ENCODE results near the gene GABBR1.

The GABBR1 gene

GRCh38 chr6:29620630-29621029 lies 12.4 kb downstream of the GABBR1 start:
- no peak for DNase-seq (ENCODE audit: low spot score)

GRCh38 chr6:29619578-29620160 lies 13.3 kb downstream of the GABBR1 start:
- DNase-seq (ENCODE audit: low spot score) = no peak

DNA sequence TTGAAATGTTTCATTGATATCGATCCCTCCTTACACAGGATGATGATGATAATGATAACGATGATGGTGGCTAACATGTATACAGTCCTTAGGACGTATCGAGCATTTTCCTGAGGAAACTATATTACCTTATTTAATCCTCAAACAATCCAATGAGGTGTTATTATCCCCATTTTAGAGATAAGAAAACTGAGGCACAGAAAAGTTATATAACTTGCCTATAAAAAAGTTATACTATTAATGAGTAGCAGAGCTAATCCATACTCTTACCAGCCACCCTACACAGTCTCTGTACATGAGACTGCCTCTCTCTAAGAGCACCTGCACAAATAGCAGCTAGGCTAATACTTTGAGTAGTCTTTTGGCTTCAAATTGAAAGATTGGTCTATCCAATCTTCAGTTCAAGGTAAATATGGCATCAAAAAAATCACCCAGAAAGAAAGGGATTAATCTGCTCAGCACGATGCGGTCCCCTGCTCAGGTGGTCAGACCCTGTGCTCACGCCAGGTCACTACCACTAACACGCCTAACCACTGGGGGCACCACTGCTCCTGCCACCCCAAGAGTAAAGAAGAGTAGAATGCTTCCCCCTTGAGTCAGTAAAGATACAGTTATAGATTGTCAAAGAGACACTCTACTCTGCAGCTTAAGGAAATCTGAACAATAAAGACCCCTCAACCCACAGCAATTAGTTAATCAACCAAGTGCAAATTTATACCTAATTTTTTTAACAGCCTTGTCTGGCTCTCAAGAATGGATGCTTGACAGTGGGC lies 15.0 kb downstream of the GABBR1 start:
- DNase-seq (ENCODE audit: low spot score) = peak; percentile 16

DNA sequence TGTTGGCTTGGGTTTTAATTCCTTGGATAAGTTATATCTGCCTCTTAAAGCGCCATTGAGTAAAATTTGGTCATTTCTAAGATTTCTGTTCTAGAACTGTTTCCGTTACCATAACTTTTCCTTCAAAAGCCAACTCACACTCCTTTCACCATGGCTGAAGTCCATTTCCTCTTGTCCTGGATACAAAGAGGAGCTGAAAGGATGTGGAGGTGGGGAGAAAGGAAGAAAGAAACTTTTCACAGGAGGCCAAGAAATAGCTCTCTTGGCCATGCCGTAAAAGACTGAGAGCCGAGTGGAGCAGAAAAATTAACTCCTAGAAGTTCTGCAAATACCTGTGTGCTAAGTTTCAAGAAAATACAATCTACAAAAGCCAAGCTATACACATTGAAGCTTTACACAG lies 21.6 kb downstream of the GABBR1 start:
- DNase-seq (ENCODE audit: low spot score) = no peak

GRCh38 chr6:29610540-29610939 lies 22.4 kb downstream of the GABBR1 start:
- DNase-seq (ENCODE audit: low spot score) = no peak

DNA sequence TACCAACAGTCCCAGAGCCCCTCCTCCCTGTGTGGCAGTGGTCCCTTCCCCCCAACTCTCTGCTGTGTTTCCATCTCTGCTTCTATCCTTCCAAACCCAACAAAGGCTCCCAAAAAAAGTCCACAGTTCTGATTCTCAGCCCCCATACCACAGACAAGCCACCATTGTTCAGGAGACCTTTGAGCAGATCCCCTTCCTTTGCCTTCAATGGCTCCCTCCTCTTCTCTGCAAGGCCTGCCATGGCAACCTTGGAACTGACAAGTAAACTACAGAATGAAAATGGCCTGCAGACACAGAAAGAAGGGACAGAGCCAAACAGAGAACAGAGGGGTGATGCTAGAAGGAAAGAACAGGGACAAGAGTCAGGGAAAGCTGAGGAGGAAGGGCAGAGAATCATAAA lies 24.9 kb downstream of the GABBR1 start:
- no peak for DNase-seq (ENCODE audit: low spot score)

GRCh38 chr6:29603930-29604329 lies 29.1 kb downstream of the GABBR1 start:
- DNase-seq (ENCODE audit: low spot score) = no peak

- DNase-seq (ENCODE audit: low spot score) = no peak
Measured at GRCh38 chr6:29603456-29603855, 29.5 kb downstream of the GABBR1 start.

DNA sequence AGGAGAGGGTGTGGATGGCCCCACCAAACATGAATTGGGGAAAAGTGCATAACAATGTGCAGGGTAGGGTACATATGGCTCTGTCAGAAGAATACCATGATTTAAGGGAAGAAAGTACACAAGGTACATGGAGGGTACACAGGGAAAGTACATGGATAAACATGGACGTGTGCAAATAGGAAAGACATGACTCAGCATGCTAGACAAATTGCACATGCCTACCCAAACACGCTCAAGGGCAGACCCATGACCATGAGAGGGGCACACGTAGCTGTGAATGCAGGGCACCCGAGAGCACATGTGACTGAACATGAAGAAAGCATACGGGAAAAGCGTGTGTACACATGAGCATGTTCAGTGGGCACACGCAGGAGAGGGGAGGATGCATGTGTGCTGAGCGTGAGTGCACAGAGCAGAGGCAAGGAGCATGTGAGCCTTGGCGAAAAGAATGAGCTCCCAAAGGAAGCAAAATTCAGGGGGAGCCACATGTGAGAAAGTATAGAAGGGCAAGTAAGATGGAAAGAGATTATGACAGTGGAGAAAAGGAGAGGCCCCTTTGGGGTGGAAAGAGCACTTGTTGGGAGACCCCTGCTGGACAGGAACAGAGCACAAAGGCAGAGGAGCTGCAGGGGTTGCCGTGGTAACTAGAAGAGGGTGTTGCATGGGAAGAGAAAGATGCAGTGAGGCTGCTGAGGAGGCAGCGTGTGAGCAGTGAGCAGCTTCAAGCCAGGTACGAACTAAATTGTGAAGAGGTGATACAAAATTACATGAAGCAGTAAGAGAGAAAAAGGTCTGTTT lies 30.2 kb downstream of the GABBR1 start:
- DNase-seq (ENCODE audit: low spot score) = peak; percentile 17

DNA sequence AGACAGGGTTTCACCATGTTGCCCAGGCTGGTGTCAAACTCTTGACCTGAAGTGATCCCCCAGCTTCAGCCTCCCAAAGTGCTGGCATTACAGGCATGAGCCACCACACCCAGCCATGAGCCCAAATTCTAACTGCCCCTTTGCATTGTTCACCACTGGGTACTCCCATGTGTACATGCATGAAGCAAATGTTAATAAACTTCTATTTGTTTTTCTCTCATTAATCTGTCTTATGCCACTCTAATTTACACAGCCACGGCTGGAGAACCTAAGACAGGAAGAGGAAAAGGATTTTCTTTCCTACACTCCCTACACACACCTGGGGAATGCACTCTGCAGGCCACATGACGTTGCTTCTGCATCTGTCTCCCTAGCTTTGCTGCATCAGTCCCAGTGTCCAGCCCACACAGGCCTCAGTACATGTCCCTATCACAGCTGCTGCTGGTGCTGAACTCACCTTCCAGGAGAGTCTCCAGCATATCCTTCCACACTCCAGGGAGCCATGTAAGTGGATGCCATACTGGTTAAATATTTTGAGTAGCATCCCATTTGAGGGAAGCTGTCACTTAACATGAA lies 34.7 kb downstream of the GABBR1 start:
- no peak for DNase-seq (ENCODE audit: low spot score)

GRCh38 chr6:29597184-29597583 lies 35.8 kb downstream of the GABBR1 start:
- DNase-seq (ENCODE audit: low spot score) = no peak

GRCh38 chr6:29596381-29596900 lies 36.5 kb downstream of the GABBR1 start:
- no peak for DNase-seq (ENCODE audit: low spot score)

DNA sequence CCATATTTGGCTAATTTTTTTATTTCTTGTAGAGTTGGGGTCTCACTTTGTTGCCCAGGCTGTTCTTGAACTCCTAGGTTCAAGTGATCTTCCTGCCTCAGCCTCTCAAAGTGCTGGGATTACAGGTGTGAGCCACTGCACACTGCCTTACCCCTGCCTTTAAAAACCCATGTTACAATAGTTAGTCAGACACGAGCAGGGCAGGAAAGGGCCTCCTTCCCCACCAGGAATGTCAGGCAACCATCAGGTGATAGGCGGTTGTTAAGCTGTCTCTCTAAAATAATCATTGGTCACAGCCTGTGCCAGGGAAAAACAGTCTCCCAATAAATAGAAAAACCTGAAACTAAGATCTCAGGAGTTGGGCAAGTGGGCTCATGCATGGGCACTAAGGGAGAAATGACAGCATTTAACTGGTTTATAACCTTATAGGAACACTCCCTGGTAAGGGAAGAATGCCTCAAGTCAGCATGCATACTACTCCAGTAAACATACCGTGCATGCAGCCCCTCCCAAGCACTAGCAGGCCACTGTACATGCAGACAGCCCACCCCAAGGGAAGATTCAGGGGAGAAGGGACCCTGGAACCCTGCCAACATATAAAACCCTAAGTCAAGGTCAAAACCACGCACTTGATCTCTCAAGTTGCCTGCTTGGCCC lies 39.7 kb downstream of the GABBR1 start:
- no peak for DNase-seq (ENCODE audit: low spot score)

DNA sequence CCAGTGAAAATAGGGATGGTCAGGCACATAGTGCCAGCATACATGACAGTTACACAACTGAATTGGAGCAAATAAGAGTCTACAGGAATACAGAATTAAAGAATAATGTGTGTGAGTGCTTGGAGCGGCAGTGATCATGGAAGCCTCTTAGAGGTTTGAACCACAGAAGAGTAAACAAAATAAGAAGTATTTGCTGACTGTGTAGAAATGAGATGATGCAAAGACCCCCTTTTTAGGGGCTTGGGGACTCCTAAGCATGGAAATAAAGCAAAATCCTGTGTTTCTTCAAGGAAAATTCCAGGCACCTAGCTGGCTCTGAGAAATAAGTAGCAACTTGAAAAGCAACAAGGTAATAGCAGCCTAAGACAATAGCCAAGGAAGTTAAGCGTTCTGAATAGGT lies 41.3 kb downstream of the GABBR1 start:
- no peak for DNase-seq (ENCODE audit: low spot score)

DNA sequence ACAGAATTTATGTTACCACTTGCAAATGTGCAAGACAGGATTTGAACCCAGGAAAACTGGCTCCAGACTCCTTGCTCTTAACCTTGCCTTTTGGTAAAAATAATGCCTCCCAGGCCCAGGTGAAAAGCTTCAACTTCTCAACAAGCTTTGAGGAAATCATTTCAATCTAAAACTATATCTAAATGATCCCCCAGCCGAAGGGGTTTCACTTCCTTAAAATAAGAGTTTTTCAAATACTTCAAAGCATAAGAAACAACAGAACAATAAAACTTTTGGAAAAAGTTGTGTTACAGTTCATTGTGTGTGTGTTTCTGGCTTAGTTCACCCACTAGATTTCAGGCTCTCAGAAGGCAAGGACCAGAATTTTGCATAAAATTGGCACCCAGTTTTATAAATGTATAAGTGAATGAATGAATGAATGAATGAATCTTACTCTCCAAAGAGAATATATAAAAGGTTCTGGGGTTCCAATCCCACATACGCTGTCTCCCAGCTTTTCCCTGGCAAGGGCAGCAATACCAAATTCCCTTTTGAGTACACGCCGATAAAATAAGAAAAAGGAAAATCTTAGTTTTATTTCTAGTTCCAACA lies 42.7 kb downstream of the GABBR1 start:
- DNase-seq (ENCODE audit: low spot score) = no peak

GRCh38 chr6:29589423-29590048 lies 43.4 kb downstream of the GABBR1 start:
- DNase-seq (ENCODE audit: low spot score) = peak; percentile 45

- DNase-seq (ENCODE audit: low spot score) = no peak
Measured at GRCh38 chr6:29584821-29585220, 48.2 kb downstream of the GABBR1 start, which contains the start of gene OR2H2. Gene OR2H2 (plus strand): TSS chr6:29585121. CDS start chr6:29587945, 2,824 bp downstream.

DNA sequence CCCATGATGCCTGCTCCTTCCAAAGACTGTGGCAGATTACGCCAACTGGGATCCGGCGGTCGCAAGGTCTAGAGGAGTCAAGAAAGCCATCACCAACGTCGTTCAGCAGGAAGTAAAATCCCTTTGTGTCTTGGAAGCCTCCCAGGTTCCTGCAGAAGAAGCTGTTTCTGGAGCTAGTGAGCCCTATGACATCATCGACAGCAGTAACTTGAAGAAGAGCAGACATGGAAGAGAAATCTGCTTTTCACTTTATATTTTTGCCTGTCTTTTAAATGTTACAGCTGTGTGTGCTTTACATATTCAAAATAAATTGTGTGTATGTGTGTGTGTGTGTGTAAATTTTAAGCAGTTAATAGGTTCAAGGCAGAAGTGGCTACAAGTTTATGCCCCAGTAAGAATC lies 55.4 kb downstream of the GABBR1 start:
- DNase-seq (ENCODE audit: low spot score) = no peak

GRCh38 chr6:29576056-29576455 lies 56.9 kb downstream of the GABBR1 start:
- DNase-seq (ENCODE audit: low spot score) = no peak

DNA sequence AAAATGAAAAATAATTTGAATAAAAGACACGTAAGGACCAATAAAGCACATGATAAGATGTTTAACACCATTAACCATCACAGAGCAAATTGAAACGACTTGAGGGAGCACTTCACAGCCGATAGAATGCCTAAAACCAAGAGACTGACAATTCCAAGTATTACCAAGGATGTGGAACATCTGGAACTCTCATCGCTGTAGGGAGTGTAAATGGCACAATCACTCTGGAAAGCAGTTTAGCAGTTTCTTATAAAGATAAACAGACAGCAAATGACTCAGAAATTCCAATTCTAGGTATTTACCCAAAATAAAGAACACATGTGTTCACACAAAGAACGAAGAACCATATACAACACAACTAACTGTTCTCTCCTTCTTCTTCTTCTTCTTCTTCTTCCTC lies 65.0 kb downstream of the GABBR1 start:
- DNase-seq (ENCODE audit: low spot score) = no peak

DNA sequence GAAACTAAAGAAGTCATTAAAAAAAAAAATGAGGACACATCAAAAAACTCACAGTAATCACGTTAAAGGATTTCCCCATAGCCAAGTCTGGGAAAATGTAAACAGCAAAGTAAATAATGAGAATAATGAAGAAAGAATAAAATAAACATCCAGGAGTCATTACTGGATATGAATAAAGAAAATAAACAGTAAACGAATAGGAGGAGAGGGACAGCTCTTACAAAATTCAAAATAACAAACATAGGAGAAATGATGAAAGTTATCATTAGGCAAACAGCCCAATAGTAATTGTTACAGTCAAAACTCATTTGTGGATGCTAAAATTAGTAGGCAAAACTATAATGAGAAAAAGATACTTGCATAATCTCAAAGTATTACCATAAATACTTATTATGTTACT lies 65.4 kb downstream of the GABBR1 start:
- DNase-seq (ENCODE audit: low spot score) = no peak

All from RKO (cell line).